Gastrocnemius medialis (tissue), 4 donors: ENCODE measurements around the gene XPOT. TPM values are rescaled to one million over a fixed set of nuclear protein-coding genes. Genes with fewer than 3 reads are reported as not detected.

ENCODE experiments used
- ATAC-seq, 2 donors: fragments of 150-250 bp; one replicate each; pipeline ENCODE4 v1.9.1; 2016
- DNase-seq, 2 donors: peaks; one replicate each; pipeline ENCODE4 v3.0.0-alpha.2; 2019
- H3K27ac ChIP-seq, 4 donors: fragments of 200-600 bp; sonication (generic); 1 replicate in 1 of 4; 2 replicates in 3 of 4; pipeline ENCODE4 v1.5.1; 2016 to 2018; ENCODE audit warnings: mild to moderate bottlenecking in 2 of 4, moderate library complexity in 1 of 4
- H3K27me3 ChIP-seq, 3 donors: fragments of 200-600 bp; sonication (generic) in 2 of 3; 1 replicate in 1 of 3; 2 replicates in 2 of 3; pipeline versions ENCODE4 v1.5.1 to v1.6.0; 2016 to 2019; ENCODE audit warnings: mild to moderate bottlenecking in 1 of 3, moderate library complexity in 1 of 3
- H3K36me3 ChIP-seq, 2 donors: fragments of 200-600 bp; sonication (generic) in 1 of 2; one replicate each; pipeline ENCODE4 v1.5.1; 2017 to 2018
- H3K4me1 ChIP-seq, 2 donors: fragments of 200-600 bp; sonication (generic) in 1 of 2; one replicate each; pipeline ENCODE4 v1.5.1; 2016 to 2017; ENCODE audit warnings: mild to moderate bottlenecking in 2 of 2
- H3K4me3 ChIP-seq, 4 donors: fragments of 200-600 bp; sonication (generic) in 3 of 4; 1 replicate in 1 of 4; 2 replicates in 3 of 4; pipeline ENCODE4 v1.5.1; 2016 to 2019; ENCODE audit warnings: mild to moderate bottlenecking in 2 of 4
- H3K9me3 ChIP-seq, 3 donors: fragments of 200-600 bp; sonication (generic) in 2 of 3; 1 replicate in 1 of 3; 2 replicates in 2 of 3; pipeline ENCODE4 v1.5.1; 2016 to 2019
- CTCF ChIP-seq, 5 experiments: fragments of 450-650 bp in 3 of 5; fragments of 200-600 bp in 2 of 5; sonication (generic) in 2 of 5; IDR thresholded peaks in 4 of 5; conservative IDR thresholded peaks in 1 of 5; 1 replicate in 4 of 5; 2 replicates in 1 of 5; pipeline ENCODE4 v1.5.1; 2016 to 2019; ENCODE audit warnings: antibody characterized with exemption in 5 of 5, mild to moderate bottlenecking in 3 of 5, moderate library complexity in 3 of 5
- POLR2A ChIP-seq, 2 donors: fragments of 450-650 bp; IDR thresholded peaks; one replicate each; pipeline ENCODE4 v1.6.1; 2017; ENCODE audit warnings: antibody characterized with exemption in 2 of 2, mild to moderate bottlenecking in 2 of 2, moderate library complexity in 2 of 2
- in situ Hi-C, 4 donors: fragments of 200-750 bp; cut with MboI; loops; one replicate each; pipeline versions ENCODE4 v1.15.0 to v1.8.0; 2017; ENCODE audit warnings: low sequenced_read_pairs in 4 of 4
- intact Hi-C: fragments of 100-400 bp; cut with DNase I; formaldehyde crosslinking; loops from one replicate; pipeline ENCODE4 v1.15.1; 2023; ENCODE audit warnings: low total_unique reads
- total RNA-seq, 4 donors: library from RNA; depleted of rRNA; stranded (reverse); fragments of >200 nt; gene quantifications; one replicate each; pipeline versions ENCODE4 v1.1.0 to v1.2.3, GENCODE V29; 2016

XPOT gene
- total RNA-seq, 4 donors from 2014 or later, result 21.1 to 27.1 (median 25.1) TPM

GRCh38 chr12:64385019-64385418 is 19.2 kb upstream of the XPOT start:
- H3K4me3 ChIP-seq, result no peak overlapping the region
- intact Hi-C loops (no loop called here), in situ Hi-C loops (loop anchor here in 1 of 4 donors (25.0 kb wide), 1 partner anchor 548 kb away; the partner anchor contains the start of gene SRGAP1)
- no peak for TF ChIP-seq POLR2A (IDR thresholded peaks at IDR 0.05)
- no peak for TF ChIP-seq CTCF (IDR thresholded peaks at IDR 0.05 in 4 of 5, conservative IDR thresholded peaks at IDR 0.05 in 1 of 5)
- H3K4me1 ChIP-seq, result no peaks in the 10 kb centered on the region
- no peak overlapping the region for H3K27ac ChIP-seq
- H3K36me3 ChIP-seq, result no peaks in the 10 kb centered on the region
- ATAC-seq (no peak), DNase-seq (no peak)
- H3K27me3 ChIP-seq, result peaks cover 4 to 9% (median 6%) of the 10 kb centered on the region in 3 donors
- no peaks in the 10 kb centered on the region for H3K9me3 ChIP-seq

- H3K9me3 ChIP-seq, result no peaks in the 10 kb centered on the region
- TF ChIP-seq CTCF (IDR thresholded peaks at IDR 0.05 in 4 of 5, conservative IDR thresholded peaks at IDR 0.05 in 1 of 5), result no peak
- no peak for TF ChIP-seq POLR2A (IDR thresholded peaks at IDR 0.05)
- no peaks in the 10 kb centered on the region for H3K36me3 ChIP-seq
- H3K27ac ChIP-seq, result no peak overlapping the region
- intact Hi-C loops (no loop called here), in situ Hi-C loops (loop anchor here in 1 of 4 donors (25.0 kb wide), 1 partner anchor 548 kb away; the partner anchor contains the start of gene SRGAP1)
- H3K27me3 ChIP-seq, result peaks cover 8 to 13% (median 10%) of the 10 kb centered on the region in 3 donors
- no peaks in the 10 kb centered on the region for H3K4me1 ChIP-seq
- ATAC-seq (no peak), DNase-seq (no peak)
- H3K4me3 ChIP-seq, result no peak overlapping the region
Measured at GRCh38 chr12:64385468-64385867, 18.7 kb upstream of the XPOT start.

DNA sequence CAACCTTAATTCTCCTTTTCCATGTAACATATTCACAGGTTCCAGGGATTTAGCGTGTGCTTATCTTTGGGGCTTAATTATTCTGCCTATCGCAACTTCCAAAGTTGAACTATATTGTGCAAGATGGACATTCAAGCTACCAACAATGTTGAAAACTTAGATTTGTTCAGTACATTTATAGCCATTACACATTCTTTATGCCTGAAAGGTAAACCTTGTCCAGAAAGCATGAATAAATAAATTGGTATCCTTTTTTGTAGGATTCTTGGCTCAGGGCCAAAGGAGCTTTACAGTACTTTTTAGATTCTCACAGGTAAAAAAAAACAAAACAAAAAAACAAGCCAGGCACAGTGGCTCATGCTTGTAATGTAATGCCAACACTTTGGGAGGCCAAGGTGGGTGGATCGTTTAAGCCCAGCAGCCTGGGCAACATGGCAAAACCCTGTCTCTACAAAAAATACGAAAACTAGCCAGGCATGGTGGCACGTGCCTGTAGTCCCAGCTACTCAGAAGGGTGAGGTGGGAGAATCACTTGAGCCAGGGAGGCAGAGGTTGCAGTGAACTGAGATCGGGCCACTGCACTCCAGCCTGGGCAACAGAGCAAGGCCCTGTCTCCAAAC is 16.9 kb upstream of the XPOT start:
- Histone ChIP-seq H3K4me3 (no peak overlapping the region), H3K27me3 (peaks cover 14 to 32% (median 18%) of the 10 kb centered on the region in 3 donors), H3K27ac (no peak overlapping the region), H3K9me3 (no peaks in the 10 kb centered on the region), H3K4me1 (no peaks in the 10 kb centered on the region), H3K36me3 (no peaks in the 10 kb centered on the region)
- no peak for ATAC-seq
- intact Hi-C loops (no loop called here), in situ Hi-C loops (loop anchor here in 1 of 4 donors (25.0 kb wide), 1 partner anchor 550 kb away; the partner anchor contains the start of gene SRGAP1)
- DNase-seq, result no peak
- no peak for TF ChIP-seq POLR2A (IDR thresholded peaks at IDR 0.05)
- no peak for TF ChIP-seq CTCF (IDR thresholded peaks at IDR 0.05 in 4 of 5, conservative IDR thresholded peaks at IDR 0.05 in 1 of 5)

DNA sequence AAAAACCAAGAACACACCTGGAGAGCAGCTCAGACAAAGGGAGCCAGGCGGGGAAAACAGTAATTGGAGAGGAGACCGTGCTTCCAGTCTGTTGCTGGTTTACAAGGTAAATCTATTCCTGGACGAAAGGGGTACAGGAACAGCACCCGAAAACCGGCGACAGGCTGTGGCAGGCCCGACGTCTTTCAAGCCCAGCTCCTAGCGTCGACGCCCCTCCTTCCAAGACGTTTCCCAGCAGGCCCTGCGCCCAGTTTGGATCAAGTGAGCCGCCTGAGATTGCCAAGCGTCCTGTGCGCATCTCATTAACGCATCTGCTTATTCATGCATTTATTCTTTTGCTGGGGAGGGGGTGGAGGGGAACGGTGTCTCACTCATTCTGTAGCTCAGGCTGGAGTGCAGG is 15.0 kb upstream of the XPOT start:
- Histone ChIP-seq H3K4me1 (no peaks in the 10 kb centered on the region), H3K9me3 (no peaks in the 10 kb centered on the region), H3K36me3 (no peaks in the 10 kb centered on the region), H3K27me3 (peaks cover 14 to 32% (median 22%) of the 10 kb centered on the region in 3 donors), H3K4me3 (no peak overlapping the region), H3K27ac (no peak overlapping the region)
- in situ Hi-C loops (loop anchor here in 1 of 4 donors (25.0 kb wide), 1 partner anchor 552 kb away; the partner anchor contains the start of gene SRGAP1), intact Hi-C loops (no loop called here)
- TF ChIP-seq POLR2A (IDR thresholded peaks at IDR 0.05) (no peak), CTCF (IDR thresholded peaks at IDR 0.05 in 4 of 5, conservative IDR thresholded peaks at IDR 0.05 in 1 of 5) (no peak)
- ATAC-seq (no peak), DNase-seq (no peak)
